Suppressor macrophage treated with lipopolysaccharide for 1 hour (primary cell): ENCODE data around the gene PPP1R7.
A peak's percentile ranks its signal among the peaks of the same experiment; 100 is the strongest.

Source experiments
- DNase-seq, 3 donors: peaks; one replicate each; pipeline ENCODE4 v3.0.0-alpha.2; 2020 to 2022

Gene PPP1R7

DNA sequence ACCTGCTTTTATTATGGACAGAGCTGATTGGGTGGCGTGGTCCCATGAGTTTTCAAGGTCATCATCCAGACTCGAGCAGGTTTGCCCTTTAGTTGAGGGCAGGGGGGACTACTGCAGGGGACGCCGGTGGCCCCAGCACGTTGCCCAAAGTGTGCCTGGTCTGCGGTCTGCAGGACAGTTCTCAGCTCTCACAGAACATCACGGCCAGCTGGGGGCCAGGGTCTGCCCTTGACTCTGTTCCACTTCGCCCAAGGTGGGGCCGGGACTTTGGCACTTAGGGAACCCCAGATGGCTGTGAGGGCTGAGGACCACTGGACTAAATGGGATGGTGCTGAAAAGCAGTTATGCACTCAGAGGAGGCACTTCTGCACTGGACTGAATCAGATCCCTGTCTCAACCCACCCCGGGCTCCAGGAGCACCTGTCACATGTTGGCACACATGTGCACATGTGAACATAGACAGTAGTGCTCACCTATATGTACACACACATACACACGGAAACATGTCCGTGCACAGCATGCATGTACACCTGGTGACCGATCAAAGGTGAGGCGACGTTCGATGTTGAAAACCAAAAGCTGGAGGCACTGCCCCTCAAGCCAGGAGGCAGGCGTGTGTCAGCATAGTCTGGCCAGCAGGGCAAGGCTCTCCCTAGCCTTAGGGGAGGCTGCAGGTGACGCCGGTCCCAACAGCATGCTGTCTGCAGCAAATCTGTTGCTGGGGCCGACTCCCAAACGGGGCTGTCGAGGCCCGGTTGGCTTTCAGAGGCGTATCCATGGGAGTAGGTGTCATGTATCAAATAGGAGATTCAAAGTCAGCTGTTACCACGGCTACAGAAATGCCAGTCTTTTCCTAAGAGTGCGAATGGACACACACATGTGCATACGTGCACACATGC is 48.4 kb downstream of the PPP1R7 start:
- no peak for DNase-seq

GRCh38 chr2:241199286-241199685 is 49.0 kb downstream of the PPP1R7 start:
- no peak for DNase-seq

- peak in 1 of 3 donors; percentile 20 for DNase-seq
Observed at GRCh38 chr2:241199897-241200821, 49.9 kb downstream of the PPP1R7 start.

GRCh38 chr2:241200822-241201395 is 50.6 kb downstream of the PPP1R7 start:
- peak in 1 of 3 donors; percentile 21 for DNase-seq

DNA sequence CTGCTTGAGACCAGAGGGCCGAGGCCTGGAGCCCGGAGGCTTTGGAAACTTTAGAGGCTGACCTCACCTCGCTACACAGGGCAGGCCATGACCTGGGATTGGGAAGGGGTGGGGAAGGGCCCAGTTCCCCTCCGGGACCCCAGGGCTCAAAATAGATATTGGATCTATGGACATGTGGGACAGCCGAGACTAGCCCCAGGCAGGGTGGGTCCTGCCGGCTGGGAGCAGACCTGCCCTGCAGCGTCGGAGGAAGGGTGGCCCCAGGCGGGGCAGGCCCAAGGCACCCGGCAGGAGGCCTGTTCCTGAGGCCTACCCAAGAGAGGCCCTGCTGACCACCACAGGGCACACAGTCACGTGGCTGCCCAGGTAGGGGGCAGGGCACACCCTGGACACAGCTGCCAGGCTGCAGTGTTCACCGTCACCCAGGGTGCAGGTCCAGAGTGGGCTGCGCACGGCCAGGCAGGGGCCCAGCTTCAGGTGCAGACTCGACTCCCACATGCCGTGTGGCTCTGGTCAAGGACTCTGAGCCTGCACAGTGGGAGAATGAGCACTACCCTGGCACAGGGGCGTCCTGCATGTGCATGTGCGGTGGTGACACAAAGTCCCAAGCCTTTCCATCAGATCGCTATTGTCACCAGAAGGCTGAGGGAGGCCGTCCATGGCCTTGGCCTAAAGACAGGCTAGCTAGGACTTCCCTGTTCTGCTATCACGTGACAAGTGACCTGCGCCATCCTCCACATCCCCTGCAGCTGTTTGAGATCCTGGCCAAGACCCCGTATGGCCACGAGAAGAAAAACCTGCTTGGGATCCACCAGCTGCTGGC is 51.4 kb downstream of the PPP1R7 start:
- no peak for DNase-seq

DNA sequence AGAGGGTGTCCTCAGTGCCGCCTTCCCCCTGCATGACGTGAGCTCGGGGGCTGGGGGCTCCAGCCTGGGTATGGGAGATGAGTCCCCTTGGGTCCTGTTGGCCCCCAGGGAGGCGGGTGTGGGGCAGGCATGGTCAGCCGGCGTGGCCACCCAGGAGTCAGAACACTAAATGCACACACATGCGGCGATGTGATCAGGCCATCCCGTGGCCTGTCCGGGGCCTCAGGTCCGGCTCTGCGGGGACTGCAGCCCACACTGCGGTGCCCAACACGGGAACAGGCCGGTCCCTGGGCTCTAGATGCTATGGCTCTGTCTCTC is 52.0 kb downstream of the PPP1R7 start:
- DNase-seq: no peak

GRCh38 chr2:241202681-241203080 is 52.4 kb downstream of the PPP1R7 start:
- no peak for DNase-seq

DNA sequence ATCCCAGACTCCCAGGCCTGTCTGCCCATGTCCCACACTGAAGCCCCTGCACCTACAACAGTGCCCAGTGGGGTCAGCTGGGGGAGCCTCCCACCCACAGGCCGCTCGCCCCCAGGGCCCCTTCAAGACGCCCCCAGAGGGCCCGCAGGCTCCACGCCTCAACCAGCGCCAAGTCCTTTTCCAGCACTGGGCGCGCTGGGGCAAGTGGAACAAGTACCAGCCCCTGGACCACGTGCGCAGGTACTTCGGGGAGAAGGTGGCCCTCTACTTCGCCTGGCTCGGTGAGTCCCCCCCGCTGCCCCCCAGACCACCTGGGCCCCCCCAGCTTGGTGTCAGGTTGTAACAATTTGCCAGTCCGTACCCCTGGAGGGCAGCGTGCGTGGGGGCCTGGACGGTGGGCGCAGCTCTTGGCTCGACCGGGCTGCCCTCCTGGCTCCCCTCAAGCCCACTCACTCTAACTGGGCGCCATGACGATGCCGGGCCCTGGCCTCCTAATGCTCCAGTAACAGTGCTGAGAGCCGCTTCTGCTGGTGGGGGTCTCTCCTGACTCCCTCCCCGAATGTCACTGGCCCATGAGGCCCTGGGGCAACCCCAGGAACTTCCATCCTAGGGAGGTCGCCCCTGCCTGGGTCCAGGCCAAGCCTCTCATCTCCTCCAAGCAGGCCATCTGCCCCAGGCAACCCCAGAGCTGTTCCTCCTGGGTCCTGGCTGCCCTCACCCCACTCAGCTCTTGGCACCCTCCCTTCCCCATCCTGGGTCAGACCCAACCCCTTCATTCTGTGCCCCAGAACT is 53.1 kb downstream of the PPP1R7 start:
- DNase-seq: no peak

DNA sequence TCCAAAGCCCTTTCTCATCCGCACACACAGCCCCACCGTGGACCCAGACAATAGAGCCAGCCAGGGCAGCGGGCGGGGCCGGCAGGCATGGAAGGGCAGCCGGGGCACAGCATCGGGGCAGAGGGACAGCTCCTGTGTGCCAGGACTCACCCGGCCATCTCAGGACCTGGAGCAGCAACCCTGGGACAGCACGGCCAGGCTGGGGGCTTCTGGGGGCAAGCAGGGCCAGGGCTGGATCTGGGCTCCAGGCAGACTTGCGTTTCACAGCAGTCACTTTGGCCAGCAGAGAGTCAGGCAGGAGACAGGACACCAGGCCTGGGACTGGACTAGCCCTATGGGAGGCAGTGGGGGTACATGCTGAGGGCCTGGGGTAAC is 53.7 kb downstream of the PPP1R7 start:
- DNase-seq: no peak

GRCh38 chr2:241204490-241204889 is 54.2 kb downstream of the PPP1R7 start:
- DNase-seq: no peak

- DNase-seq: no peak
Observed at GRCh38 chr2:241205086-241205485, 54.8 kb downstream of the PPP1R7 start.

- DNase-seq: no peak
Observed at GRCh38 chr2:241207151-241207550, 56.9 kb downstream of the PPP1R7 start.

- no peak for DNase-seq
Observed at GRCh38 chr2:241207641-241208040, 57.4 kb downstream of the PPP1R7 start.

DNA sequence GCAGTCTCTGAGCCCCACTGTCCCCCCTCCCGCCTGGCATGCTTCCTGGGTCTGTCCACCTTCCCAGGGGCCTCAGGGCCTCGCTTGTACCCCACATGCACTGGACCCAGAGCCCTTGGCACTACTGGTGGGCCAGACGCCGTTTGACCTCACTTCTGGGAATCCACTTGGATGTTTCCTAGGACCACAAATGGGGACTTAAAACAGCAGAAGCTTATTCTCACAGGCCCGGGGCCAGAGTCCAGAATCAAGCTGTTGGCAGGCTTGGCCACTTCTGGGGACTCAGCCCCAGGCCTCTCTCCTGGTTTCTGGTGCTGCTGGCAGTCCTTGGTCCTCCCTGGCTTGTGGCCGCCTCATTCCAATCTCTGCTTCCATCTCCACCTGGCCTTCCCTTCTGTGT is 57.8 kb downstream of the PPP1R7 start:
- DNase-seq: no peak

DNA sequence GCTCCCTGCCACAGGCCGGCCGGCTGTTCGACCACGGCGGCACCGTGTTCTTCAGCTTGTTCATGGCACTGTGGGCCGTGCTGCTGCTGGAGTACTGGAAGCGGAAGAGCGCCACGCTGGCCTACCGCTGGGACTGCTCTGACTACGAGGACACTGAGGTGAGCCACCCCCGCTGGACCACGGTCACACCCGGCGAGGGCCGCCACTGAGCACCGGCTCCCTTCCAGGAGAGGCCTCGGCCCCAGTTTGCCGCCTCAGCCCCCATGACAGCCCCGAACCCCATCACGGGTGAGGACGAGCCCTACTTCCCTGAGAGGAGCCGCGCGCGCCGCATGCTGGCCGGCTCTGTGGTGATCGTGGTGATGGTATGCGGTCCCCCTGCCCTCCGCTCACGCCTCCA is 59.0 kb downstream of the PPP1R7 start:
- DNase-seq: no peak

- DNase-seq: no peak
Observed at GRCh38 chr2:241211276-241211675, 61.0 kb downstream of the PPP1R7 start.

DNA sequence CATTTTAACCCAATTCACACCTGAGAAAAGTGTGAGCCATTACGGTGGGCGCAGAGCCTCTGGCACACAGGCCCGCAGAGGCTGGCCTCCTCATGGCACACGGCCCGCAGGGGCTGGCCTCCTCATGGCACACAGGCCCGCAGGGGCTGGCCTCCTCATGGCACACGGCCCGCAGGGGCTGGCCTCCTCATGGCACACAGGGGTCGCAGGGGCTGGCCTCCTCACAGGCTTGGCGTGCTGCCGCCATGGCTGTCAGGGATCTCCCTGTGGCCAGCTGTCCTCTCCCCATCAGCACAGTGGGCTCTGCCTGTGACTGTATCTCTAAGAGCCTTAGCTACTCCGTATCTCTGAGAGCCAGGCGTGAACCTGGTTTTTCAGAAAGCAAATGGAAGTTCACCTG is 62.8 kb downstream of the PPP1R7 start:
- DNase-seq: no peak

DNA sequence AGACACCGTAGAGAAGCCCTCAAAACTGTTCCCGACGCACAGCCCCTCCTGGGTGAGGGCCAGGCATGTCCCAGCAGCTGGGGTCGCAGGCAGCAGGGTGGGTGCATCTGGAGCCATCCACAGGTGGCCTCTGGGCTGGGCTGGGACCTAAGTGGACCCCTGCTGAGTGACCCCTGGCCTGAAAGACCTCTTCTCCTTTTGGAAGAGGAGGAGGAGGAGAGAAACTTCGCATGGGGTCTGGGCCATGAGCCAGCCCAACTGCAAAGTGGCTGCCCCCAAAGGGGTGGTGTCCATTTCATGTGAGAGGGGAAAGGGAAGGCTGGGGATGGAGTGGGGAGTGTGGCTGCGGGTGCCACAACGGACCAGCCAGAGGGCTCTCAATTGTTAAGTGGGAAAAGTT is 63.3 kb downstream of the PPP1R7 start:
- no peak for DNase-seq

DNA sequence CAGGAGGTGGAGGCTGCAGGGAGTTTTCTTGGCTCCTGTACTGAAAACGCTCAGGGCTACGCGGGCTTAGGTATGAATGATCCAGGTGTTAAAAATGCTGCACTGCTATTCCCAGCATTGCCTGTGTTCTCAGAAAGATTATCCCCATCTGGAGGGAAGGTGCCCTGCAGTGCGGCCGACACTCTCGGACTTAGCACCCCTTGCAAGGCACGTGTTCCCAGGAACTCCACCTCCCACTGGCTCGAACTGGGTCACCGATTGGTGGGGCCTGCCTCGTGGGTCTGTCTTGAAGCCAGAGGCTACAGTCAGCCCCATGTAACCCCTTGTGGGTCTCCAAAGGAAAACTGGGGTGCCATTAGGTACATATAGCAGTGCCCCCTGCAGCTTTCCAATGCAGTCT is 63.9 kb downstream of the PPP1R7 start:
- DNase-seq: no peak

GRCh38 chr2:241214766-241215165 is 64.5 kb downstream of the PPP1R7 start:
- DNase-seq: no peak

DNA sequence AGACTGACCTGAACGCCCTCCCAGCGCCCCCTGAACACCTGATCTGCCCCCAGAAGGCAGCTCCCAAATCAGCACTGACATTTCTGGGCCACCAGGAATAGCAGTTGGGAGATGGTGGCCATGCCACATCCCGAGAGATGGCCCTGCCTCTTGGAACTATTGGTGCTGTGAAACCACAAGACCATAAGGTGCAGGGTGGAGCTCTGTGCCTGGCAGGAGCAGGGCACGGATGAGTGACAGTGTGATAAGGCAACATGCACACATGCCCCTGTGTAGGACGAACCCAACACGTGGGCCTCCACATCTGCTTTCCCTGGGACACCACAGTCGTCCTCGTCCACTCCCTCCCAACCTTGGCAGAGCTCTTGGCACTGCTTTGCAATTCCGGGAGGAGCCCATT is 65.2 kb downstream of the PPP1R7 start:
- DNase-seq: no peak

- DNase-seq: no peak
Observed at GRCh38 chr2:241216211-241216761, 66.0 kb downstream of the PPP1R7 start.
